Ishikawa (cell line): Measurements from ENCODE around the gene ARID3C.

Experiments used
- CEBPB ChIP-seq: IDR thresholded peaks from 2 replicates; pipeline ENCODE4 v1.6.1; 2012
- CREB1 ChIP-seq: IDR thresholded peaks from 2 replicates; pipeline ENCODE4 v1.6.1; 2012; ENCODE audit warnings: low read depth
- EGR1 ChIP-seq: IDR thresholded peaks from 2 replicates; pipeline ENCODE4 v1.6.1; 2012
- EP300 ChIP-seq: IDR thresholded peaks from 2 replicates; pipeline ENCODE4 v1.6.1; 2012; ENCODE audit warnings: borderline replicate concordance
- FOXM1 ChIP-seq: IDR thresholded peaks from 2 replicates; pipeline ENCODE4 v1.6.1; 2012; ENCODE audit warnings: low read depth, borderline replicate concordance
- NFIC ChIP-seq: IDR thresholded peaks from 2 replicates; pipeline ENCODE4 v1.6.1; 2012
- RAD21 ChIP-seq: IDR thresholded peaks from 2 replicates; pipeline ENCODE4 v1.6.1; 2012; ENCODE audit warnings: low read depth
- REST ChIP-seq: IDR thresholded peaks from 2 replicates; pipeline ENCODE4 v1.6.1; 2012; ENCODE audit warnings: low read depth, mild to moderate bottlenecking
- TAF1 ChIP-seq: IDR thresholded peaks from 2 replicates; pipeline ENCODE4 v1.6.1; 2012; ENCODE audit warnings: low read depth, mild to moderate bottlenecking
- TCF12 ChIP-seq: IDR thresholded peaks from 2 replicates; pipeline ENCODE4 v1.6.1; 2012; ENCODE audit warnings: low read depth
- TEAD4 ChIP-seq: IDR thresholded peaks from 2 replicates; pipeline ENCODE4 v1.6.1; 2012
- YY1 ChIP-seq: IDR thresholded peaks from 2 replicates; pipeline ENCODE4 v1.6.1; 2012; ENCODE audit warnings: low read depth
- TF ChIP-seq, protein P1 (sequence below): IDR thresholded peaks from 2 replicates; pipeline ENCODE4 v1.6.1; 2012
- TF ChIP-seq, protein P2 (sequence below): IDR thresholded peaks from 2 replicates; pipeline ENCODE4 v1.6.1; 2012

DNA sequence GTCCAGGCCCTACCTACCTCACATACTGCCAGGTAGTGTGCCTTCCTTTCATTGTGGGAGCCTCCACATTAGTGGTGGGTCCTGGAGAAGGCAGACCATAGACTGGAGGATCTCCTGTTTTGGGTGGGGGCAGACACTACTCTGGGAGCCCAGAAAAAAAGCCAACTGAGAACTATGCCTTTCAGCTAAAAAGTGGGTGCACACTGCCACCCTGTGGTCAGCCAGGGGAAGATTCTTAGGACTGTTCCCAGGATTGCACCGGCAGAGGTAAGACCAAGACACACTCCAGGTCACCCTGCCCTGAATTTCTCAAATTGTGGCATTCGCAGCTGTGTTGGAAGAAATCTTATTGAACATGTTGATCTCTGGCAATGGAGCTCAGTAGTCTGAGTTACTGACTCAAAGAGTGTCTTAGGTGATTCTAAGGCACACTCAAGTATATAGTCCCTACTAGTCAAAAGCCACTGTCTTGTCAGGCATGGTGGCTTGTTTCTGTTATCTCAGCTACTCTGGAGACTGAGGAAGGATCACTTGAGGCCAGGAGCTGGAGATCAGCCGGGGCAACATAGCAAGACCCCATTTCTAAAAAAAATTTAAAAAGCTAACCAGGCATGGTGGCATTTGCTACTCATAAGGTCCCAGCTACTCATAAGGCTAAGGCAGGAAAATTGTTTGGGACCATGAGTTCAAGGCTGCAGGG, 5.1 kb upstream of the ARID3C start:
- TF ChIP-seq REST (no peak), EGR1 (no peak), TCF12 (no peak), TAF1 (no peak), YY1 (no peak), EP300 (no peak), TEAD4 (peak; percentile 29; the same call in 1 of the 2 replicates), RAD21 (peak; percentile 76), NFIC (no peak), CEBPB (no peak), FOXM1 (no peak), CREB1 (no peak)
- TF ChIP-seq, protein P1, sequence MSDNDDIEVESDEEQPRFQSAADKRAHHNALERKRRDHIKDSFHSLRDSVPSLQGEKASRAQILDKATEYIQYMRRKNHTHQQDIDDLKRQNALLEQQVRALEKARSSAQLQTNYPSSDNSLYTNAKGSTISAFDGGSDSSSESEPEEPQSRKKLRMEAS, result no peak; the same call in 1 of the 2 replicates
- TF ChIP-seq, protein P2, sequence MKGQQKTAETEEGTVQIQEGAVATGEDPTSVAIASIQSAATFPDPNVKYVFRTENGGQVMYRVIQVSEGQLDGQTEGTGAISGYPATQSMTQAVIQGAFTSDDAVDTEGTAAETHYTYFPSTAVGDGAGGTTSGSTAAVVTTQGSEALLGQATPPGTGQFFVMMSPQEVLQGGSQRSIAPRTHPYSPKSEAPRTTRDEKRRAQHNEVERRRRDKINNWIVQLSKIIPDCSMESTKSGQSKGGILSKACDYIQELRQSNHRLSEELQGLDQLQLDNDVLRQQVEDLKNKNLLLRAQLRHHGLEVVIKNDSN, result no peak
